HUDEP-2 (cell line): ENCODE measurements around the gene FAM78A.
"Not testable (repeated sequence)": the region's sequence is repeated elsewhere in the genome, so short reads cannot be mapped to it uniquely, and the experiment has no call there.

Experiments used
- DNase-seq, 76 experiments: peaks; one replicate each; lab custom pipeline; 2025; ENCODE audit not compliant: unreplicated experiment in 76 of 76; lab: John Stamatoyannopoulos, UW

Gene FAM78A

DNA sequence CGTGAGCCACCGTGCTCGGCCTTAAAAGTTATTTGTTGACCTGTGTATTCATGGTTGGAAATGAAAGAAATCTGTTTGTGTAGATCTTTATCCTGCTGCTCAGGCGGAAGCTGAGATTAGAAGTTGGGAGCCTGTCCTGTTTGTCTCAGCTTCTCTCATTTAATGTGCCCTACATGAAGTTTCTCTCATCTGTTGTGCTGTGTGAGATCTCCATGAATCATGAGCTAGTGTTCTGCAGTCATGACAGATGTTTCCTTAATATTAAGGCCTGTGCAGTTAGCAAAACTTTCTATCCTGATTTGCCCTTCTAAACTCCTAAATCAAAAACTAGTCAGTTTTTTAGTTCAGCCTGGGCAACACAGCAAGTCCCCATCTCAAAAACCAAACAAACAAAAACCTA lies 59.5 kb downstream of the FAM78A start:
- DNase-seq = no peak

DNA sequence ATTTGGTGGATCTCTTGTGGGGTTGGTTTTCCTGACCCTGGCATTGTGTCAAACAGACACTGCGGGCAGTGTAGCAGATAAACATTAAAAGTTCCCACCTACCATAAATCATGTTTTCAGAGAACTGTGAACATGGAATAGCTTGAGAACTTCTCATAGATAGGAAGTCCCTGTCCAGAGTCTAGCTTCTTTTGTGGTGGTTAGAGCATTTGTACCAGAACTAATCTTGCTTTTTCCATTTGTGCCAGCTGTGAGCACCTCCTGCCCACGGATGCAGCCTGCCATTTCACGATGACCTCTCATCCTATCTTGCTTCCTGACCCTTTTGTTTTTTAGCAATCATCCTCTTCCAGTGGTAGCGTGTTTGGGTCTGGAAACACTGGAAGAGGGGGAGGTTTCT lies 61.4 kb downstream of the FAM78A start:
- DNase-seq = no peak

DNA sequence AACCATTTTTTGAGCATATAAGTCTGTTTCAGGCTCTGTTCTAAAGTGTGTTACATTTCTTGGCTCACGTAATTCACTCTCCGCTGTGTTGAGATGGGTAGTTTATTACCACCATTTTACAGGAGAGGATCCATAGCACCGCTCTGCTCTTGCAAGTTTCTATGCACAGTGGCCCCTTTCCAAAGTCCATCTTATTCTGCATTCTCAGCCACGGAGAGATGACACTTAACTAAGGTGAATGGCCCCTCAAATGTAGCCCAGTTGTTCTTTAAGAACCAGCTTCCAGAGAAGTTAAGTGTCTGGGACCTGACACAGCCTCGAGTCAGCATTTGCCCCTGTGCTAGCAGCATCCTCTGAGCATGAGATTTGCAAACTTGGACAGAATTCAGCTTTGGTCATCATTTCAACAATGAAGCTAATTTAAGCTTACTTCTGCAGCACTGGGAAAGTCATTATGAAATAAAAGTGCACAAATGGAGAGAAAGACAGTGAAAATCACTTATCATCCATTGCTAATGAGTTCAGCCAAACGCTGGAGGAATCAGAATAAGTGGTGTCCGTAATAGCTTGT lies 61.9 kb downstream of the FAM78A start:
- DNase-seq = no peak

DNA sequence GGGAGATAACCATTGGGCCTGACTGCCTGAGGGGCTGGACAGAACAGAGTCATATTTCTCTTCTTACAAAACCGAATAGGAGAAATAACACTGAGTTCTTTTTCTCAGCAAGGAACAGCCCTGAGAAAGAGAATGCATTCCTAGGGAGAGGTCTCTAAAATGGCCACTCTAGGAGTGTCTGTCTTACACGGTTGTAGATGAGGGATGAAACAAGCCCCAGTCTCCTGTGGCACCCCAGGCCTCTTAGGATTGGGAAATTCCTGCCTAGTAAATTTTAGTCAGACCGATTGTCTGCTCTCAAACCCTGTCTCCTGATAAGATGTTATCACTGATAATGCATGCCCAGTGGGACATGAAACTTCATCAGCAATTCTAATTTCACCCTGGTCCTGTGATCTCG lies 64.4 kb downstream of the FAM78A start:
- not testable (repeated sequence) for DNase-seq
